Omental fat pad (tissue), 4 donors: ENCODE results near the gene RAB3IL1. TPM values are rescaled to one million over a fixed set of nuclear protein-coding genes. Genes with fewer than 3 reads are reported as not detected.
A peak's percentile ranks its signal among the peaks of the same experiment; 100 is the strongest.

ENCODE experiments used
- ATAC-seq: fragments of 150-250 bp; one replicate; pipeline ENCODE4 v1.9.1; 2016; ENCODE audit warnings: mild to moderate bottlenecking, moderate library complexity; ENCODE audit not compliant: low FRiP score
- DNase-seq: peaks from one replicate; pipeline ENCODE4 v3.0.0-alpha.2; 2019; ENCODE audit warnings: low spot score
- total RNA-seq, 4 donors: library from RNA; depleted of rRNA; stranded (reverse); fragments of >200 nt; gene quantifications; one replicate each; pipeline ENCODE4 v1.1.0, GENCODE V29; 2016
- TF ChIP-seq, protein P1 (sequence below), 3 donors: fragments of 450-650 bp; IDR thresholded peaks; one replicate each; pipeline ENCODE4 v1.5.1; 2016 to 2017; ENCODE audit warnings: antibody characterized with exemption in 3 of 3, mild to moderate bottlenecking in 3 of 3, moderate library complexity in 2 of 3

Gene RAB3IL1
- total RNA-seq, 4 donors from 2014 or later, result 18.5 to 37.8 (median 25.4) TPM

DNA sequence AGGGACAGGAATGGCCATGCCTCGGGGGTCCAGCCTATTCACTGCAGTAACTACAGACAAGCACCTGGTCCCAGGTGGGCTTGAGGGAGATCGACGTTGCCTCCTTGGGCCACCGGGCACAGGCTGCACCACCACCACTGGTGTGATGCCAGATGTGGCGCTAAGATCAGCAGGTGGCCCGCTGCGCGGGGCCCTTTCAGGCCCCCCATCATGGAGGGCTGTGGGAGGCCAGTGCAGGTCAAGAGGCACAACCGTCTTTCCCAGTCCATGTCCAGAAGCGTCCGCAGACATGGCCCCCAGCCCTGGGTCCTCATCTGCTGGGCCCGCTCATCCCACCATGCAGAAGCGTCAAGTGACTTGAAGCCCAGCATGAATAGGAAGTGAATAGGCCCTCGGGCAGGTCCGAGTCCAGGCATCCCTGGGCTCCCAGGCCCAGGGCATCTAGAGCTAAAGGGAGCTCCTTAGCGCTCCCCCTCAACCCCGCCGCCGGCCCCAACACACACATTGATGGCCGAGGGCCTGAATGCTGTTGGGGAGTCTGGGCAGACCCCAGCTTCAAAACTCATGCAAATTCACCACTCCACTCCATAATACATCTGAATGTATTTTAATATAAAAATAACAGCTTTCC is 44.3 kb downstream of the RAB3IL1 start:
- no peak for DNase-seq
- ATAC-seq, result no peak
- TF ChIP-seq, protein P1, sequence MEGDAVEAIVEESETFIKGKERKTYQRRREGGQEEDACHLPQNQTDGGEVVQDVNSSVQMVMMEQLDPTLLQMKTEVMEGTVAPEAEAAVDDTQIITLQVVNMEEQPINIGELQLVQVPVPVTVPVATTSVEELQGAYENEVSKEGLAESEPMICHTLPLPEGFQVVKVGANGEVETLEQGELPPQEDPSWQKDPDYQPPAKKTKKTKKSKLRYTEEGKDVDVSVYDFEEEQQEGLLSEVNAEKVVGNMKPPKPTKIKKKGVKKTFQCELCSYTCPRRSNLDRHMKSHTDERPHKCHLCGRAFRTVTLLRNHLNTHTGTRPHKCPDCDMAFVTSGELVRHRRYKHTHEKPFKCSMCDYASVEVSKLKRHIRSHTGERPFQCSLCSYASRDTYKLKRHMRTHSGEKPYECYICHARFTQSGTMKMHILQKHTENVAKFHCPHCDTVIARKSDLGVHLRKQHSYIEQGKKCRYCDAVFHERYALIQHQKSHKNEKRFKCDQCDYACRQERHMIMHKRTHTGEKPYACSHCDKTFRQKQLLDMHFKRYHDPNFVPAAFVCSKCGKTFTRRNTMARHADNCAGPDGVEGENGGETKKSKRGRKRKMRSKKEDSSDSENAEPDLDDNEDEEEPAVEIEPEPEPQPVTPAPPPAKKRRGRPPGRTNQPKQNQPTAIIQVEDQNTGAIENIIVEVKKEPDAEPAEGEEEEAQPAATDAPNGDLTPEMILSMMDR (IDR thresholded peaks at IDR 0.05), result no peak

DNA sequence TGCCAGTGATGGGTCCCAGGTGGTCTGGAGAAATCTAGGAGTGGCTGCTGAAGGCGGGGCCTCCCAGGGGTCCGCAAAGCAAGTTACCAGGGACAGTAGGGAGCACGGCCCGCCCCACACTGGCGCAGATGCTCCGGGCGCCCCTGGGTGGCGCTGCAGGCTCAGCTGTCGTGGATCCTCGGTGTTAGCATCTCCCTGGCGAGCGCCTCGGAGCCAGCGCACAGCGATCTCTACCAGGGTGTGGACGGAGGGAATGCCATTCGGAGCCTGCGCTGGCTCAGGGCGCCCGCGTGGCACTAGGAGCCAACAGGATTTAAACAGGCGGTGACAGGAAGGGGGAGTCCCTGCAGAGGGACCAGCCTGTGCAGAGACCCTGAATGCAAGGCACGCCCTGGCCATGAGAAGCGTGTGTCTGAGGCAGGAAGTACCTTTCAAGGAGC is 46.2 kb downstream of the RAB3IL1 start:
- ATAC-seq (peak; percentile 85), DNase-seq (peak; percentile 40)
- TF ChIP-seq, protein P1 (IDR thresholded peaks at IDR 0.05), result peak in 2 of 3 donors; percentile 40 to 59

- DNase-seq (no peak), ATAC-seq (no peak)
- TF ChIP-seq, protein P1 (IDR thresholded peaks at IDR 0.05), result no peak
These were observed 46.8 kb downstream of the RAB3IL1 start for GRCh38 chr11:61870541-61871031.

DNA sequence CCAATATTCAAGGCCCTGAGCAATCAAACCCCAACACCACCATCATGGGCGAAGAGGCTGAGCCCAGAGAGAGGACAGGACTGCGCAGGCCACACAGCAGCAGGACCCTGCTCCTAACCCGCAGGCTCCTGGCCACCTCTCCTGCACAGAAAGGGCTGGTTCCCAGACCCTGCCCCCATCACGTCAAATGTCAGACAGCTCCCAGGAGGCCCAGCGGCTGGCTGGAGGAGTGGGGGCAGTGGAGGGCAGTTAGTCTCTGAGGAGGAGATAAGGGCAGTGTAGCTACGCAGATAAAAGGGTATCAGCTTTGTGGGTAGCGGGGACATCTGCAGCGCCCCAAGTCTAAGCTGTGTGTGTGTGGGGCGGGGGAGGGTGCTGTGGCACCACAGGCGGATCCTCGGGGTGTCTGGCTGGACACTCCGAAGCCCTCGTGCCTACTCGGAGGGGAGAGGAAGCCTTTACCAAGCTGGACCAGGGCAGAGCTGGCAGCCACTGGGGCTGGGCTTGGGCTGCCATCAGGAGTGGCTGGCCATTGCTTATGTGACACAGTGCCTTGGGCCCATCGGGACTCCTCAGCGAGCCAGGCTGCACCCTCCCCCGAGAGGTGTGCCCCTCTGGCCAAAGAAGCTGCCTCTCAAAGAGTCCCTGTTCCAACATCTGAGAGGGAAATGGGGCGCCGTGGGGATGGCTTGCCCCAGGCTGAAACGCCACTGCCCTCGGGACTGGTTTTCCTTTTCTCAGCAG is 47.5 kb downstream of the RAB3IL1 start:
- DNase-seq, result no peak
- TF ChIP-seq, protein P1 (IDR thresholded peaks at IDR 0.05), result no peak
- ATAC-seq, result no peak

GRCh38 chr11:61869429-61869707 is 48.0 kb downstream of the RAB3IL1 start:
- TF ChIP-seq, protein P1 (IDR thresholded peaks at IDR 0.05), result no peak
- ATAC-seq, result no peak
- no peak for DNase-seq

GRCh38 chr11:61868571-61869428 is 48.6 kb downstream of the RAB3IL1 start:
- ATAC-seq, result no peak
- DNase-seq, result no peak

More at GRCh38 chr11:61868571-61869428, 48.6 kb downstream of the RAB3IL1 start:
- TF ChIP-seq, protein P1 (IDR thresholded peaks at IDR 0.05), result no peak
